ENCODE results near the gene CBARP. TPM values are rescaled to one million over a fixed set of nuclear protein-coding genes. Genes with fewer than 3 reads are reported as not detected.

Gene CBARP
- total and polyA plus RNA-seq, 9 of the 15 experiments (the other 6 are each of a cell fraction or from before 2014, with no cell fraction given) = 0.03 to 8.9 (median 1.2) TPM; not detected in 1

- TF ChIP-seq, protein P1, sequence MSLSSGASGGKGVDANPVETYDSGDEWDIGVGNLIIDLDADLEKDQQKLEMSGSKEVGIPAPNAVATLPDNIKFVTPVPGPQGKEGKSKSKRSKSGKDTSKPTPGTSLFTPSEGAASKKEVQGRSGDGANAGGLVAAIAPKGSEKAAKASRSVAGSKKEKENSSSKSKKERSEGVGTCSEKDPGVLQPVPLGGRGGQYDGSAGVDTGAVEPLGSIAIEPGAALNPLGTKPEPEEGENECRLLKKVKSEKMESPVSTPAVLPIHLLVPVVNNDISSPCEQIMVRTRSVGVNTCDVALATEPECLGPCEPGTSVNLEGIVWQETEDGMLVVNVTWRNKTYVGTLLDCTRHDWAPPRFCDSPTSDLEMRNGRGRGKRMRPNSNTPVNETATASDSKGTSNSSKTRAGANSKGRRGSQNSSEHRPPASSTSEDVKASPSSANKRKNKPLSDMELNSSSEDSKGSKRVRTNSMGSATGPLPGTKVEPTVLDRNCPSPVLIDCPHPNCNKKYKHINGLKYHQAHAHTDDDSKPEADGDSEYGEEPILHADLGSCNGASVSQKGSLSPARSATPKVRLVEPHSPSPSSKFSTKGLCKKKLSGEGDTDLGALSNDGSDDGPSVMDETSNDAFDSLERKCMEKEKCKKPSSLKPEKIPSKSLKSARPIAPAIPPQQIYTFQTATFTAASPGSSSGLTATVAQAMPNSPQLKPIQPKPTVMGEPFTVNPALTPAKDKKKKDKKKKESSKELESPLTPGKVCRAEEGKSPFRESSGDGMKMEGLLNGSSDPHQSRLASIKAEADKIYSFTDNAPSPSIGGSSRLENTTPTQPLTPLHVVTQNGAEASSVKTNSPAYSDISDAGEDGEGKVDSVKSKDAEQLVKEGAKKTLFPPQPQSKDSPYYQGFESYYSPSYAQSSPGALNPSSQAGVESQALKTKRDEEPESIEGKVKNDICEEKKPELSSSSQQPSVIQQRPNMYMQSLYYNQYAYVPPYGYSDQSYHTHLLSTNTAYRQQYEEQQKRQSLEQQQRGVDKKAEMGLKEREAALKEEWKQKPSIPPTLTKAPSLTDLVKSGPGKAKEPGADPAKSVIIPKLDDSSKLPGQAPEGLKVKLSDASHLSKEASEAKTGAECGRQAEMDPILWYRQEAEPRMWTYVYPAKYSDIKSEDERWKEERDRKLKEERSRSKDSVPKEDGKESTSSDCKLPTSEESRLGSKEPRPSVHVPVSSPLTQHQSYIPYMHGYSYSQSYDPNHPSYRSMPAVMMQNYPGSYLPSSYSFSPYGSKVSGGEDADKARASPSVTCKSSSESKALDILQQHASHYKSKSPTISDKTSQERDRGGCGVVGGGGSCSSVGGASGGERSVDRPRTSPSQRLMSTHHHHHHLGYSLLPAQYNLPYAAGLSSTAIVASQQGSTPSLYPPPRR (CRISPR knock-in tag; IDR thresholded peaks at IDR 0.05; ENCODE audit: borderline replicate concordance) = no peak; the same call in 1 of the 2 replicates
- TF ChIP-seq BRF1 (IDR thresholded peaks at IDR 0.05; ENCODE audit: borderline replicate concordance, extremely low read depth, insufficient read length) = no peak
- no peak for TF ChIP-seq POLR3G (IDR thresholded peaks at IDR 0.05; ENCODE audit: extremely low read depth, insufficient read length, insufficient replicate concordance)
- TF ChIP-seq ZNF197 (CRISPR knock-in tag; IDR thresholded peaks at IDR 0.05; ENCODE audit: low read depth) = no peak
- 0 out of 2 replicates have a peak, but pooled peaks have one; percentile 47 for TF ChIP-seq THAP12 (CRISPR knock-in tag; IDR thresholded peaks at IDR 0.05)
- TF ChIP-seq, protein P2, sequence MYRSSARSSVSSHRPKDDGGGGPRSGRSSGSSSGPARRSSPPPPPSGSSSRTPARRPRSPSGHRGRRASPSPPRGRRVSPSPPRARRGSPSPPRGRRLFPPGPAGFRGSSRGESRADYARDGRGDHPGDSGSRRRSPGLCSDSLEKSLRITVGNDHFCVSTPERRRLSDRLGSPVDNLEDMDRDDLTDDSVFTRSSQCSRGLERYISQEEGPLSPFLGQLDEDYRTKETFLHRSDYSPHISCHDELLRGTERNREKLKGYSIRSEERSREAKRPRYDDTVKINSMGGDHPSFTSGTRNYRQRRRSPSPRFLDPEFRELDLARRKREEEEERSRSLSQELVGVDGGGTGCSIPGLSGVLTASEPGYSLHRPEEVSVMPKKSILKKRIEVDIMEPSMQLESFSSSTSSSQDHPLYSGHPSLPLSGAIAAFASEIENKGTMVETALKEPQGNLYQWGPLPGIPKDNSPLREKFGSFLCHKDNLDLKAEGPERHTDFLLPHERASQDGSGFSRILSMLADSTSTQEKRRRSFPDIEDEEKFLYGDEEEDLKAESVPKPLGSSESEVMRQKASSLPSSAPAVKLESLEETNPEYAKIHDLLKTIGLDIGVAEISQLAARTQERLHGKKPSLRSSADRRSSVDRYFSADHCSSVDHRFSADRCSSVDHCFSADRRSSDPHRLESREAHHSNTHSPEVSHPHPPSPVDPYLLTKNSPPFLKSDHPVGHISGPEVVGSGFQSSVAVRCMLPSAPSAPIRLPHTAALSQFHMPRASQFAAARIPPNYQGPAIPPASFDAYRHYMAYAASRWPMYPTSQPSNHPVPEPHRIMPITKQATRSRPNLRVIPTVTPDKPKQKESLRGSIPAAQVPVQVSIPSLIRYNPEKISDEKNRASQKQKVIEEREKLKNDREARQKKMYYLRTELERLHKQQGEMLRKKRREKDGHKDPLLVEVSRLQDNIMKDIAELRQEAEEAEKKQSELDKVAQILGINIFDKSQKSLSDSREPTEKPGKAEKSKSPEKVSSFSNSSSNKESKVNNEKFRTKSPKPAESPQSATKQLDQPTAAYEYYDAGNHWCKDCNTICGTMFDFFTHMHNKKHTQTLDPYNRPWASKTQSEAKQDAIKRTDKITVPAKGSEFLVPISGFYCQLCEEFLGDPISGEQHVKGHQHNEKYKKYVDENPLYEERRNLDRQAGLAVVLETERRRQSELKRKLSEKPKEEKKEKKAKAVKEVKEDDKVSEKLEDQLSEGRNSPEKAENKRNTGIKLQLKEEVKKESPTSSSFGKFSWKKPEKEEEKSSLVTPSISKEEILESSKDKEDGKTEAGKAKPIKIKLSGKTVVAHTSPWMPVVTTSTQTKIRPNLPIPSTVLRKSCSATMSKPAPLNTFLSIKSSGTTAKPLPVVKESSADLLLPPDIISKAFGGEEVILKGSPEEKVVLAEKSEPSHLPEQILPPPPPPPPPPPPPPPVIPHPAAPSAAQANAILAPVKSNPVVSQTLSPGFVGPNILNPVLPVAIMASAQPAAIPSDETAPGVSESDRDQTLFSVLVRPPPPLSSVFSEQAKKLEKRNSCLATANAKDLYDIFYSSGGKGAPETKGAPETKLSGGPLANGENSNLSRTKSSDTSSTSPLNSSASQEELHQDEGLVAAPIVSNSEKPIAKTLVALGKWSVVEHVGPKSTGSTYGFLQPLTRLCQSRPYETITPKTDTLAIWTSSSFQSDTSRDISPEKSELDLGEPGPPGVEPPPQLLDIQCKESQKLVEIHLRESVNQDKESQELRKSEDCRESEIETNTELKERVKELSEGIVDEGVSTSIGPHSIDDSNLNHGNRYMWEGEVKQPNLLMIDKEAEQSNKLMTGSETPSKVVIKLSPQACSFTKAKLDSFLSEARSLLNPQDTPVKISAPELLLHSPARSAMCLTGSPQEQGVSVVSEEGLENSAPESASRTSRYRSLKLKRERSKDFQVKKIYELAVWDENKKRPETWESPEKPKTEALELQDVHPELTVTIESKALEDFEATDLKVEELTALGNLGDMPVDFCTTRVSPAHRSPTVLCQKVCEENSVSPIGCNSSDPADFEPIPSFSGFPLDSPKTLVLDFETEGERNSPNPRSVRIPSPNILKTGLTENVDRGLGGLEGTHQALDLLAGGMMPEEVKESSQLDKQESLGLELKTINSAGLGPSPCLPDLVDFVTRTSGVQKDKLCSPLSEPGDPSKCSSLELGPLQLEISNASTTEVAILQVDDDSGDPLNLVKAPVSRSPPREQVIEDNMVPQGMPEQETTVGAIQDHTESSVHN (IDR thresholded peaks at IDR 0.05; ENCODE audit: borderline replicate concordance in 1 of 2, low read depth in 1 of 2) = no peak
- TF ChIP-seq NCOA6 (IDR thresholded peaks at IDR 0.05) = no peak
- TF ChIP-seq MTA1 (IDR thresholded peaks at IDR 0.05; ENCODE audit: borderline replicate concordance) = no peak
- TF ChIP-seq ZNF830 (CRISPR knock-in tag; IDR thresholded peaks at IDR 0.05) = 0 out of 2 replicates have a peak, but pooled peaks have one; percentile 83
- no peak for TF ChIP-seq HNRNPK (IDR thresholded peaks at IDR 0.05; ENCODE audit: low read depth, low read length, poor library complexity, severe bottlenecking)
Measured at GRCh38 chr19:1259206-1259875, 21.5 kb upstream of the CBARP start (continued).

Measured in K562 (cell line).